H1 (cell line): Measurements from ENCODE around the gene PKN1. TPM values are rescaled to one million over a fixed set of nuclear protein-coding genes. Genes with fewer than 3 reads are reported as not detected.

Experiments used
- ATF2 ChIP-seq: IDR thresholded peaks from 2 replicates; pipeline ENCODE4 v1.6.1; 2012; ENCODE audit warnings: low read length, inconsistent platforms
- HDAC2 ChIP-seq, 2 experiments: fragments of 300-600 bp in 1 of 2; sonication (generic) in 1 of 2; IDR thresholded peaks; 2 replicates each; pipeline ENCODE4 v1.6.1; 2011 to 2012; ENCODE audit warnings: low read depth in 2 of 2, low read length in 2 of 2, mild to moderate bottlenecking in 2 of 2, moderate library complexity in 2 of 2, borderline replicate concordance in 1 of 2, inconsistent platforms in 1 of 2
- RNF2 ChIP-seq: fragments of 200-900, 300-1000 bp; sonication (generic); IDR thresholded peaks from 2 replicates; pipeline ENCODE4 v1.7.1; 2016; ENCODE audit warnings: borderline replicate concordance, low read depth, mild to moderate bottlenecking, antibody characterized with exemption, low read length; ENCODE audit not compliant: poor library complexity, severe bottlenecking; ENCODE audit errors: missing control alignments
- SUZ12 ChIP-seq: fragments of 200-600 bp; sonication (generic); IDR thresholded peaks from 2 replicates; pipeline ENCODE4 v1.6.1; 2012; ENCODE audit warnings: mild to moderate bottlenecking, inconsistent platforms, low read length, moderate library complexity, mixed read lengths
- polyA plus RNA-seq, 7 experiments: library from polyadenylated mRNA; depleted of rRNA in 3 of 7; stranded (reverse) in 5 of 7; unstranded in 2 of 7; fragments of >200 nt in 5 of 7; fragments of 200-250 nt in 2 of 7; gene quantifications; 1 replicate in 5 of 7; 2 replicates in 1 of 7; 4 replicates in 1 of 7; pipeline versions ENCODE4 v1.2.1 to v1.2.3, GENCODE V29; 2011 to 2013; ENCODE audit warnings: missing spikeins in 2 of 7, mixed read lengths in 2 of 7
- total RNA-seq: library from RNA; stranded (reverse); fragmentation: NEBNext Ultra II Directional; extraction: Animal tissue kit (Norgen Biotek cat#: 25700); gene quantifications from 2 replicates; pipeline ENCODE4 v1.2.1, GENCODE V29; 2021

PKN1 gene
- total and polyA plus RNA-seq, 2 of the 8 experiments (the other 6 are each of a cell fraction or from before 2014, with no cell fraction given) = 65.2 to 162 TPM

GRCh38 chr19:14482172-14482941 is 49.3 kb downstream of the PKN1 start (continued):
- TF ChIP-seq SUZ12 (no peak), HDAC2 (IDR thresholded peaks at IDR 0.05; ENCODE audit: borderline replicate concordance in 1 of 2, low read depth in 2 of 2, low read length in 2 of 2) (no peak), ATF2 (no peak), RNF2 (no peak)
